Activated T-cell treated with anti-CD3 and anti-CD28 coated beads, Interleukin-2, amount 50 U/mL, for 48 hours (primary cell): ENCODE data around the gene NPAS1.

Experiments used
- DNase-seq, 2 experiments: peaks; one replicate each; pipeline ENCODE4 v3.0.0-alpha.2; 2020

NPAS1 gene

GRCh38 chr19:47021536-47022139 lies 2.0 kb downstream of the NPAS1 start:
- DNase-seq: no peak

- no peak for DNase-seq
These were observed 2.5 kb downstream of the NPAS1 start for GRCh38 chr19:47022140-47022536.

- DNase-seq: no peak
These were observed 3.2 kb downstream of the NPAS1 start for GRCh38 chr19:47022541-47023447.

GRCh38 chr19:47023448-47023794 lies 3.8 kb downstream of the NPAS1 start:
- DNase-seq: no peak

GRCh38 chr19:47024502-47024901 lies 4.9 kb downstream of the NPAS1 start:
- DNase-seq: no peak

- no peak for DNase-seq
These were observed 6.5 kb downstream of the NPAS1 start for GRCh38 chr19:47026156-47026555.

- DNase-seq: no peak
These were observed 7.3 kb downstream of the NPAS1 start for GRCh38 chr19:47026889-47027288.

- DNase-seq: no peak
These were observed 8.0 kb downstream of the NPAS1 start for GRCh38 chr19:47027586-47028088.

- no peak for DNase-seq
These were observed 8.6 kb downstream of the NPAS1 start for GRCh38 chr19:47028195-47028601.

GRCh38 chr19:47032171-47032811 lies 12.7 kb downstream of the NPAS1 start:
- peak; percentile 73 to 75 for DNase-seq

- peak; percentile 100 for DNase-seq
These were observed 15.8 kb downstream of the NPAS1 start for GRCh38 chr19:47035127-47036096.

- no peak for DNase-seq
These were observed 16.5 kb downstream of the NPAS1 start for GRCh38 chr19:47036097-47036651.

GRCh38 chr19:47037766-47038165 lies 18.1 kb downstream of the NPAS1 start:
- DNase-seq: no peak

- DNase-seq: no peak
These were observed 19.7 kb downstream of the NPAS1 start for GRCh38 chr19:47039239-47039874.

- DNase-seq: no peak
These were observed 21.2 kb downstream of the NPAS1 start for GRCh38 chr19:47040869-47041268.

GRCh38 chr19:47044946-47045866 lies 25.6 kb downstream of the NPAS1 start:
- no peak for DNase-seq

GRCh38 chr19:47045867-47046470 lies 26.3 kb downstream of the NPAS1 start:
- DNase-seq: no peak

GRCh38 chr19:47047272-47047762 lies 27.7 kb downstream of the NPAS1 start:
- no peak for DNase-seq

GRCh38 chr19:47047763-47048405 lies 28.2 kb downstream of the NPAS1 start:
- peak; percentile 82 to 85 for DNase-seq
